GM18909 (cell line): ENCODE measurements around the gene POLDIP2.

Experiments used
- ATAC-seq: cut with Tn5 transposase; IDR thresholded peaks from one replicate; pipeline ENCODE4 v1.9.1; 2021; ENCODE audit warnings: mild to moderate bottlenecking; ENCODE audit not compliant: unreplicated experiment, poor library complexity

The POLDIP2 gene

GRCh38 chr17:28390984-28391383 is 33.7 kb upstream of the POLDIP2 start:
- ATAC-seq = no peak

DNA sequence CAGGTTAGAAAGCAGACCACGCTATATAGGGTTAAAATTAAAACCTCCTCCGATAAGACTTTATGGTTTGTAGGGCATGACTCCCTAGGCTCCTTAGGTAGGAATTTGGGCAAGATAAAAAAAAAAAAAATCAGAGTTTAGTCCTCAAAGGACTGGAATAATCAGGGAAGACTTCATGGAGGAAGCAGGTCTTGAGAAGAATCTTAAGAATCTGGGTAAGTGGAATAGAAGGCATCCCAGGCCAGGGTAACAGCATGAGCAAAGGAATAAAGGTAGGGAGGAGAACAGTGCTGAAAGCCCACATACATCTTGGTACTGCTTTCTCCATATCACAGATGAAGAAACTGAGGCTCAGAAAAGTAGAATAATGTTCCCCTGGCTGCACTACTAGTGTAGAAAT is 33.2 kb upstream of the POLDIP2 start:
- no peak for ATAC-seq

- ATAC-seq = no peak
Measured at GRCh38 chr17:28390141-28390540, 32.8 kb upstream of the POLDIP2 start.

DNA sequence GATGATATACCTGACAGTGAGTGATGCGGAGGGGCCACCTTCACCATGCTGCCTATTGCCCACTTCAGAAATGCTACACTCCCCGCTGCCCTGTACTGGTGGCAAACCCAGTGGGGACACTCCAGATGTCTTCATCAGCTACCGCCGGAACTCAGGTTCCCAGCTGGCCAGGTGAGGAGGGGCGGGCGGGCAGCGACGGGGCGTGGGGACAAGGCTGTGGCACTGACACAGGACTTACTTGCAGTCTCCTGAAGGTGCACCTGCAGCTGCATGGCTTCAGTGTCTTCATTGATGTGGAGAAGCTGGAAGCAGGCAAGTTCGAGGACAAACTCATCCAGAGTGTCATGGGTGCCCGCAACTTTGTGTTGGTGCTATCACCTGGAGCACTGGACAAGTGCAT is 30.8 kb upstream of the POLDIP2 start:
- no peak for ATAC-seq

- no peak for ATAC-seq
Measured at GRCh38 chr17:28386391-28386790, 29.1 kb upstream of the POLDIP2 start.

GRCh38 chr17:28385406-28385805 is 28.1 kb upstream of the POLDIP2 start:
- no peak for ATAC-seq

DNA sequence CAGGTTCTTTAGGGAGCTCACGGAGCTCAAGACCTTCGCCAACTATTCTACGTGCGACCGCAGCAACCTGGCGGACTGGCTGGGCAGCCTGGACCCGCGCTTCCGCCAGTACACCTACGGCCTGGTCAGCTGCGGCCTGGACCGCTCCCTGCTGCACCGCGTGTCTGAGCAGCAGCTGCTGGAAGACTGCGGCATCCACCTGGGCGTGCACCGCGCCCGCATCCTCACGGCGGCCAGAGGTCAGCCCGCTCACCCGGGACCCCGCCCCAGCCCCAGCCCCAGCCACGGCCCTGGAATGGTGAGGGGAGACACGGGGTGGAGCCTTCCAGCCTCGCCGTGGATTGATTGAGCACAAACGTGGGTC is 27.7 kb upstream of the POLDIP2 start:
- ATAC-seq = peak; percentile 34

DNA sequence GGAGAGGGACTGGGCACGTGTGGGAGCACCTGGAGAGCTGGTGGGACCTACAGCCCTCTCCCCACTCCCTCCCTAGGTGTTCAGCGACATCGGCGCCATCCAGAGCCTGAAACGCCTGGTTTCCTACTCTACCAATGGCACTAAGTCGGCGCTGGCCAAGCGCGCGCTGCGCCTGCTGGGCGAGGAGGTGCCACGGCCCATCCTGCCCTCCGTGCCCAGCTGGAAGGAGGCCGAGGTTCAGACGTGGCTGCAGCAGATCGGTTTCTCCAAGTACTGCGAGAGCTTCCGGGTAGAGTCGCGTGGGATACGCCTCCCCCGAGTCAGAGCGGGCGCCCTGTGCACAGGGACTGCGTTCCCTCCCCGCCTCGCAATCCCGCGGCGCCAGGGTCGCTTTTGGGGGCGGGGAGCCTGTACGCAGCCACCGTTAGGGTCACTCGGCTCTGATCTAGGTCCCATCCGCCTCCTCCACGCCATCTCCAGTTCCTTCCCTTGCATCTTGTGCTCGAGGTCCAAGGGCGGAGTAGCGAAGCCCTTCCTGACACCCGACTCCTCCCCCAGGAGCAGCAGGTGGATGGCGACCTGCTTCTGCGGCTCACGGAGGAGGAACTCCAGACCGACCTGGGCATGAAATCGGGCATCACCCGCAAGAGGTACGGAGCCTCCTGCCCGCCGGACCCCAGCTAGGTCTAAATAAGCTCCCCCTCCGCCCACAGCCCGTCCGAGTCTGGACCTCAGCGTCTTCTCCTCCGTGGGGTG is 27.1 kb upstream of the POLDIP2 start:
- ATAC-seq = peak; percentile 74

DNA sequence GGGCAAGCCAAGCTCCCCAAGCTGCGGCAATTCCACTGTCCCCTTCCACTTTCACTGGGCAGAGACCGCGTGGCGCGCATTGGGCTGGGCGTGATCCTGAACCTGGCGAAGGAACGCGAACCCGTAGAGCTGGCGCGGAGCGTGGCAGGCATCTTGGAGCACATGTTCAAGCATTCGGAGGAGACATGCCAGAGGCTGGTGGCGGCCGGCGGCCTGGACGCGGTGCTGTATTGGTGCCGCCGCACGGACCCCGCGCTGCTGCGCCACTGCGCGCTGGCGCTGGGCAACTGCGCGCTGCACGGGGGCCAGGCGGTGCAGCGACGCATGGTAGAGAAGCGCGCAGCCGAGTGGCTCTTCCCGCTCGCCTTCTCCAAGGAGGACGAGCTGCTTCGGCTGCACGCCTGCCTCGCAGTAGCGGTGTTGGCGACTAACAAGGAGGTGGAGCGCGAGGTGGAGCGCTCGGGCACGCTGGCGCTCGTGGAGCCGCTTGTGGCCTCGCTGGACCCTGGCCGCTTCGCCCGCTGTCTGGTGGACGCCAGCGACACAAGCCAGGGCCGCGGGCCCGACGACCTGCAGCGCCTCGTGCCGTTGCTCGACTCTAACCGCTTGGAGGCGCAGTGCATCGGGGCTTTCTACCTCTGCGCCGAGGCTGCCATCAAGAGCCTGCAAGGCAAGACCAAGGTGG is 24.0 kb upstream of the POLDIP2 start:
- ATAC-seq = no peak

DNA sequence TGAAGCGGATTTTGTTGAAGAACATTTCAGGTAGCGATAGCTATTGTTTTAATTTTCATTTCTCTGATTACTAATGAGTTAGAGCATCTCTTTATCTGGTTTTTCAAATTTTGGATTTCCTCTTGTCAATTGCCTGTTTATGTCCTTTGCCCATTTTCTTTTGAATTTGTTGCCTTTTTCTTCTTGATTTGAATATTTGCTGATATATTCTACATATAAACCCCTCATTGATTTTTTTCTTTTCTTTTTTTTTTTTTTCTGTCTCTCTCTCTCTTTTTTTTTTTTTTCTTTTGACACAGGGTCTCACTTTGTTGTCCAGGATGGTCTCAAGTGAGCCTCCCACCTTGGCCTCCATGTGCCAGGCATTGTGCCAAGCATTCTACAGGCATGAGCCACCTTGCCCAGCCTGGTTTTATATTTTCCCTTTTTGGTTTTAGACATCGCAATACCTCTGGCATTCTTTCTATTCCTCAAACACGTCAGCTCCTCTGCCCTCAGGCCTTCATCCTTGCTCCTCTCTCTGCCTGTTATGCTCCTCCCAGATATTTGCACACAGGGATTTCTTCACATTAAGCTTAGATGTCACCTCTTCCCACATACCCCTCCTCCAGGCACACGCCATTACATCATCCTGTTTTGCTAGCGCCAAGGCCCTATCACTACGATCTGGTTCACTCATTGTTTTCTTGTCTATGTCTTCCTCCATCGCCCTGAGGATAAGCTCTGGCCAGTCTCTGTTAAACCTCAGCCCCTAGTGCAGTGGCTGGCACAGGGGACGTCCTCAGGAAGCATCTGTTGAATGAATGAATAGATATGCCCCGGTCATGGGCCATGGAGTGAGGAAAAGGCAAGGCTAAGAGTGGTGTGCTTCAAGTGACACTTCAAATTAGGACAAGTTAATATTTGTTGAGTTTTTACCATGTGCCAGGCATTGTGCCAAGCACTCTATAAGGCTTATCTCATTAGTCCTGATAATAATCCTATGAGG is 22.8 kb upstream of the POLDIP2 start:
- no peak for ATAC-seq

DNA sequence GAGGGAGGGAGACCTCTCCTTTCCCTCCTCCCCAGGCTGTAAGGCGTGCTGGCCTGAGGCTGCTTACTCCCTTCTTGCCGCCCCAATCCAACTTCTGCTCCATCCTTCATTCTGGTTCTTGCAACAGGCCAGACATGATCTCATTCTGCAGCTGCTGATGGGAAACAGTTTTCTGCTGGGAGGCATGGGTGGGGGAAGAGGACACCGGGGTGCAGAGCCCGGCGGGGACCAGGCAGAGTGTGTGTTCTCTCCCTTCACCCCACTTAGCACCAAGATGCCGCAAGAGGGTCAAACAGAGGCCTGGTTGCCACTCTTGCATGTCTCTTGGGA is 15.6 kb upstream of the POLDIP2 start:
- ATAC-seq = no peak

DNA sequence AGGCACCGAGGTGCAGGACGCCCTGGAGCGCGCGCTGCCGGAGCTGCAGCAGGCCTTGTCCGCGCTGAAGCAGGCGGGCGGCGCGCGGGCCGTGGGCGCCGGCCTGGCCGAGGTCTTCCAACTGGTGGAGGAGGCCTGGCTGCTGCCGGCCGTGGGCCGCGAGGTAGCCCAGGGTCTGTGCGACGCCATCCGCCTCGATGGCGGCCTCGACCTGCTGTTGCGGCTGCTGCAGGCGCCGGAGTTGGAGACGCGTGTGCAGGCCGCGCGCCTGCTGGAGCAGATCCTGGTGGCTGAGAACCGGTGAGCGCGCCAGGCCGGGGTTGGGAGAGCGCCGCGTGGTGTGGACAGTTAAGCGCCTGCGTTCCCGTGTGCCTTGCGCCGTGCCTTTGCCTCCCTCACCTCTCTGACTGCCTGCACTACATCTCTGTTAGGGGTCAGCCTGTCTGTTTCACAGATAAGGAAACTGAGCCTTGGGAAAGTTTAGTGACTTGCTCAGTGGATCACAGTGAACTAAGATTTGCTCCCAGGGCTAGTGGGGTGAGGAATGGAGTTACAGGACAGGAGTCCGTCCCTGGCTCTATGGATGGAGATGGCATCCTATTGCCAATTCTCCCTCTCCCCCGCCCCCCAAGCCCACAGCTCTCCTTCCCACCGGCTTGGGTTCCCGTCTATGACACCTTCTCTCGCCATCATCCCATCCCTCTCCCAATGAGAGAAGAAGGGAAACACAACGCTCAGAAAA is 15.0 kb upstream of the POLDIP2 start:
- ATAC-seq = peak; percentile 15

DNA sequence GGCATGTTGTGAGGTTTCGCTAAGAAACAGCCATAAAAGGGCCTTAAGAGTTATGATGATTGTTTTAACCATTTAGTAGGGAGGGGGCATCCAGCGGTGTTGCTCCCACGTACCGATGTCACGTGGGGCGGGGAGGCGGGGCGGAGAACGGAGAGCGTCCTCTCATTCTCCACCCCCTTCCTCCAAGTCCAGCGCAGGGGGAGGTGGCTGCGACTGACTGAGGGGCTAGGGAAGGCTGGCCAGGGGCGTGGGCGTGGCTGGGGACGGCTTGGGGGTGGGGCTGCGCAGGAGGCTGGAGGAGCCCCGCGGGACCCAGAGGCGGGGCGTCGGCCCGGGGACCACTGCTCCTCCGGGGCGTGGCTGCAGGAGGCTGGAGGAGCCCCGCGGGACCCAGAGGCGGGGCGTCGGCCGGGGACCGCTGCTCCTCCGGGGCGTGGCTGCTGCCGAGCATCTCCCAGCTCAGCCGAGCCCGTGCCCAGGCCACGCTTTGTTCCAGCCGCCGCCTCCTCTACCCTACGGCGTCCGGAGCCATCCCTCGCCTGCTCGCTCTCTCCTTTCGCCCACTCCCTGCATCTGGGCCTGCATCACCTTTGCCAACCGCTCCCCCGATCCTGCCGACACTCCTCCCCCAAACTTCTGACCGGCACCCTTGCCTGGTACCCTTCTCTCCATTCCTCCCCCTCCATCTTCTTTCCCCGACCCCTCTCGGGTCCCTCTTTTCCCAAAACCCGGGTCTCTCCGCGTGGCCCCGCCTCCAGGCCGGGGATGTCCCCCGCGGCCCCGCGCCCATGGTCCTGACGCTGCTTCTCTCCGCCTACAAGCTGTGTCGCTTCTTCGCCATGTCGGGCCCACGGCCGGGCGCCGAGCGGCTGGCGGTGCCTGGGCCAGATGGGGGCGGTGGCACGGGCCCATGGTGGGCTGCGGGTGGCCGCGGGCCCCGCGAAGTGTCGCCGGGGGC is 14.2 kb upstream of the POLDIP2 start, which contains the start of gene SARM1:
SARM1 (plus strand) TSS at position 450 of the 958 bp plus-strand sequence; CDS start at position 789, 339 bp downstream.
- ATAC-seq = peak; percentile 81

GRCh38 chr17:28370744-28371103 is 13.4 kb upstream of the POLDIP2 start:
- no peak for ATAC-seq

DNA sequence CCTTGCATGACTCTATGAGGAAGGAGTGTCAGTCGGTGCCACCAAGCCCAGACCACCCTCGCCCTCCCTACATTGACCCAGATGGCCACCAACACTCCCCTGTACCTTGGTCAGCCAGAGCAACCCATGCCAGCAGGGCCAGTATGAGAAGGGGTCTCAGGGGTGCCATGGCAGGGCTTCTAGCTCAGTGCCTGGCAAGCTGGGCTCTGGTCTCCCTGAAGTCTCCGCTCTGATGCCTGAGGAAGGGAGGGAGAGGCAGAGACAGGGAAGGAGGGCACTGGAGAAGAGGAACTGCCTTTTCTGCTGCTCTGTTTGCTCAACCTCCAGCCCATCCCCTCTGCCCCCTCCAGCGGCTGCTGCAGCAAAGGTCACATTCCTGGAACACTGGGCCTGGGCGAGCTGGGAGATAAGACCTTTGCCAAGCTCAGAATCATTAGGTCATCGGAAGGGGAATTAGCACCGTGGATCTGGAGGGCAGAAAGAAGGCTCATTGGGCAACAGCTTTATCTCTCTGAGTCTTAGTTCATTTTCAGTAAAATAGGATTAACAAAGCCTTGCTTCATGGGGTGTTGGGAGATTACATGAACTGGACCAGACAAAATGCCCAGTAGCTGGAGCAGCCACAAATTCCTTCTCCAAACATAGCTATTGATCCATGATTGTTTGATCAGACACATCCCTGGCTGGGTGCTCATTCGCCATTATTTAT is 12.9 kb upstream of the POLDIP2 start, which contains the start of gene VTN:
VTN (minus strand) TSS at position 273 of the 709 bp plus-strand sequence; CDS start at position 169, 104 bp downstream.
- ATAC-seq = no peak

GRCh38 chr17:28369684-28370034 is 12.3 kb upstream of the POLDIP2 start:
- no peak for ATAC-seq

DNA sequence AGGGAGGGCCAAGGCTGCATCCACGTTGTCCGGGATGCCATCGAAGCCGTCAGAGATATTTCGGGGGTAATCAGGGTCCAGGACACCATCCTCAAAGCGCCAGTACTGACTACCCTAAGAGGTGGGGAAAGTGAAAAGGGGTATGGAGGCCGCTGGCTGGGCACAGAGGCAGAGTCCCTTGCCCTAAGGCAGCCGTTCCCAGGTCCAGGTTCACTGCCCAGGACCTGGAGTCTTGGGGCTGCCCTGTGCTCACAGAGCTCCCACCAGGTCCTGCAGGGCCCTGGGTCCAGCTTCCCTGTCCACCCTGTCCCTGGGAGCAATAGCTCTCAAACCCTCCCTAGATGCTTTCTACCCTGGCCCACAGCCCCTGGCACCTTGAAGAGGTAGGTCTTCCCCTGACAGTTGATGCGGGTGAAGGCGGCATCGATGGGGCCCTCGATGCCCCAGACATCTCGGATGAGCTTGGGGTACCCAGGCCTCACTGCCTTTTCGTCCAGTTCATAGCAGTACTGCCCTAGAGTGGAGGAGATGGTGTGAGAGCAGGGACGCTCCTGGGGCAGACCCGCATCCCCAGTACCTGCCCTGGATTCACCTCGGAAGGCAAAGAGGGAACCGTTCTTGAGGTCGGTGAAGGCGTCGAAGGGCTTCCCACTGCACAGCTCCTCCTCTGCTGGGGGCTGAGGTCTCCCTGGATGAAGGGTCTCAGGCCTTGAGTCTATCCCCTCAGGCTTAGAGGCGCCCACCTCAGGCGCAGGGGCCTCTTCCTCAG is 11.8 kb upstream of the POLDIP2 start:
- no peak for ATAC-seq
